Measurements from ENCODE around the gene SPTBN5.

The SPTBN5 gene

DNA sequence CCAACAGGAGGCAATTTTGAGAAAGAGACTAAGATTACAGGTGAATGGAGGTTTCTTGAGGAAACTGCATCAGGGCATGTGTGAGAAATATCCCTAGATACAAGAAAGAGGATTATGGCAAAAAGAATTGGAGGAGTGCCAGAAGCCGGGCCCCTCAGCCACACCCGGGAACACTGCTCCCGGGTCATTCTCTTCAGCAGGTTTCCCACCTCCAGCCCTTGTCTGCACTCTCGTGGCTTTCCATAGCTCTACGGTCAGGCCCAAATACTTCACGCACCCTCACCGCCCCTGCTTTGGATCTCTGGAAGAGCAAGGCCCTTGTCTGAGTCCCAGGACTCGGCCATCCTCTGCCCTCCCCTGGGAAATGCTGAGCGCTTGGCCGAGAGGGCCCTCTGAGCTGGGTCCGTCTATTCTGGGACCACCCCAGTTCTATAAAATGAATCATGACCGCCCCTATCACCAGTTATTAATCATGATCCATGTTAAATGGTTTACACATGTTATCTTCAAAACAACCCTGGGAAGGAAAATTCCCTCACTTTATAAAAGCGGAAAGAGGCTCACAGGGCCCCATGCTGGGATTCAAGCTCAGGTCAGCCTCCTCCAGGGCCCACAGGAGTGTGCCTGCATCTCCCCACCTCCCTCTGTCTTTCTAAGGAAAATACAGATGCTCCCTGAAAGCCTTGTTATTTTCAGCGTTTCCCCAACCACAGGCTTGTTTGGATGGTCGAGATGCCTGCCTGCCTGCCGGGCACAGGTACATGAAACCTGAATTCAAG is 38.8 kb upstream of the SPTBN5 start:
- TF ChIP-seq, protein P1, sequence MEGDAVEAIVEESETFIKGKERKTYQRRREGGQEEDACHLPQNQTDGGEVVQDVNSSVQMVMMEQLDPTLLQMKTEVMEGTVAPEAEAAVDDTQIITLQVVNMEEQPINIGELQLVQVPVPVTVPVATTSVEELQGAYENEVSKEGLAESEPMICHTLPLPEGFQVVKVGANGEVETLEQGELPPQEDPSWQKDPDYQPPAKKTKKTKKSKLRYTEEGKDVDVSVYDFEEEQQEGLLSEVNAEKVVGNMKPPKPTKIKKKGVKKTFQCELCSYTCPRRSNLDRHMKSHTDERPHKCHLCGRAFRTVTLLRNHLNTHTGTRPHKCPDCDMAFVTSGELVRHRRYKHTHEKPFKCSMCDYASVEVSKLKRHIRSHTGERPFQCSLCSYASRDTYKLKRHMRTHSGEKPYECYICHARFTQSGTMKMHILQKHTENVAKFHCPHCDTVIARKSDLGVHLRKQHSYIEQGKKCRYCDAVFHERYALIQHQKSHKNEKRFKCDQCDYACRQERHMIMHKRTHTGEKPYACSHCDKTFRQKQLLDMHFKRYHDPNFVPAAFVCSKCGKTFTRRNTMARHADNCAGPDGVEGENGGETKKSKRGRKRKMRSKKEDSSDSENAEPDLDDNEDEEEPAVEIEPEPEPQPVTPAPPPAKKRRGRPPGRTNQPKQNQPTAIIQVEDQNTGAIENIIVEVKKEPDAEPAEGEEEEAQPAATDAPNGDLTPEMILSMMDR (IDR thresholded peaks at IDR 0.05; ENCODE audit: low read depth, low read length, missing control alignments) = no peak
- no peak overlapping the region for H3K4me3 ChIP-seq (replicated peaks; ENCODE audit: low read depth, low read length)
- DNase-seq (ENCODE audit: extremely low read depth, low read depth) = no peak

GRCh38 chr15:41932101-41932500 is 38.2 kb upstream of the SPTBN5 start:
- H3K4me3 ChIP-seq (replicated peaks; ENCODE audit: low read depth, low read length) = no peak overlapping the region
- DNase-seq (ENCODE audit: extremely low read depth, low read depth) = no peak
- TF ChIP-seq, protein P1 (IDR thresholded peaks at IDR 0.05; ENCODE audit: low read depth, low read length, missing control alignments) = no peak

DNA sequence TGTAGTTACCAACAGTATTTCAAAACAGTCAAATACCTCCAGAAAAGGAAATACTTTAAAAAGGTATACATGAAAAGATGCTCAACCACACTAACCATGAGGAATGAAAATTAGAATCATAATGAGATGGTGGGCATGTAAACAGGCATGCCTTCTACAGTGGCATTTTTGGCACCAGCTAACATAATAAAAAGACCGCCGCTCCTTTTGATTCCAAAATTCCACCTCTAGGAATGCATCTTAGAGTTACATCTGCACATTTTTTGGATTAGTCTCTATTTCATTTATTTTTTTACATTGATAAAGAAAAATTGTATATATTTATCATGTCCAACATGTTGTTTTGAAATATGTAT is 37.0 kb upstream of the SPTBN5 start:
- DNase-seq (ENCODE audit: extremely low read depth, low read depth) = no peak
- TF ChIP-seq, protein P1 (IDR thresholded peaks at IDR 0.05; ENCODE audit: low read depth, low read length, missing control alignments) = no peak
- H3K4me3 ChIP-seq (replicated peaks; ENCODE audit: low read depth, low read length) = no peak overlapping the region

DNA sequence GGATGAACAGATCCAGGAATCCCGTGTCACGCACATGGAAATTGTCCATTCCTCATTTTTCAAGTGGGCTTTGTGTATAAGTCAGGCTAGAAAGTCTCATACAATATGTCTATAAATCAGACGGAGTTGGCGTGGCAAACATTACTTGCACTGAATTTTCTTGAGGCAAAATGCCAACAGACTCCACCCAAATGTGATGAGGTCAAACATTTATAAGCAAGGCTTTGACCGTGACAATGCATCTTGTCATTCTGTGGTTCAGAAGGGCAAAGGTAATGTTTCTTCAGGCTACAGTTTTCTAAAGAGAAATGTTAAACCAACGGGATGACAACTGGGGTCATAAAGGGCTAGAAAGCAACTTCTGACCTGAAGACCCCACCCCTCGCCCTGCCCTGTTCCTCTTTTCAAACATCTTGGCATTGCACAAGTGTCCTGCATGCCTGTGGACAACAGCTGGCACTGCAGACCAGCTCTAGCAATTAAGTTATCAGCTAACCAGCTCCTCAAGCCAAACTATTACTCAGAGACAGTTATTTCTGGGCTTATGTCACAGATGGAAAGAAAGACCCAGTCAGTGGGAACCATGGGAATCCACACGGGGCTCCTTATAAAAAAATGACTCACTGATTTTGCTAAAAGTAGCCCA is 36.5 kb upstream of the SPTBN5 start:
- H3K4me3 ChIP-seq (replicated peaks; ENCODE audit: low read depth, low read length) = no peak overlapping the region
- peak; percentile 85 for DNase-seq (ENCODE audit: extremely low read depth, low read depth)
- TF ChIP-seq, protein P1 (IDR thresholded peaks at IDR 0.05; ENCODE audit: low read depth, low read length, missing control alignments) = peak; percentile 6

DNA sequence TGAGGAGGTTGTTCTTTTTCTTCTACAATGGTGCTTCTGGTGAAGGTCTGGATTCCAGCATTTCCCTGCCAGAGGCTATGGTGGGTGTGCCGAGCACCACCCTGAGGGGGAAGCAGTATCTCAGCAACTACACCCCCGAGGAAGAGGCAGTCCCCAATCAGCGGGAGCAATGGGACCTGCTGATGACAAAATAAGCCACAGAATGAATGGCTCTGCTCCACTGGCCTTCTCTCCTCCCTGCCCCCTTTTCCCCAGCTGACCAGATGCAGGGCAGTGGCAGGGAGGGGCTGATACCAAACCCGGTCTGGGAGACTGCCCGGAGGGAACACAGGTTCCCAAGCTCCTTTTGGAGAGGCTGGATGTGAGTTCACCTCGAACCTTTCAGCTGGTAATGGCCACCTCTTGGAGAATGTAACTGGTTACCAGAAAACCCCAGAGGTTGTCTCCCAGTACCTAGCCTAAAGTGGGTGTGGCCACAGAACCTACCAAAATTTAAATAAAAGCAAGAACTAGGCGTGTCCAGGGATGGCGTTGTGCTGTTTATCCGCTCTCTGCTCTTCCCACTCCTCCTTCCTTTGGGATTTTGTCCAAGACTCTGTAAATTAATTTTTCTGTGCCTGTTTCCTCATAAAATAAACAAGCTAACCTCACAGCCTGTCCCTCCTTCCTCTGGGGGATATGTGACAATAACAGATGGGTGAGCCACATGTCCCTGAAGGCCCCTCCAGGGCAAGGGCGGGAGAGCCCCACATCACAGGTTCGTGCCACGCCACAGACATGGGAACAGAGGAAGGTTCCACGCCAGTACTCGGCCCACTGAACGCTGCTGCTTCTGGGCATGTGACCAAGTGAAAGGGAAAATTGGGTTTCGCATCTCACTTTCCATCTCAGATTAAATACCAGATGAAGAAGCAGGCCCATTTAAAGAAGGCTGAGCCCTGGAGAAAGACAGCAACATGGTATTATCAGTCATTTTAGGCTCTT is 35.1 kb upstream of the SPTBN5 start:
- no peak for DNase-seq (ENCODE audit: extremely low read depth, low read depth)
- no peak overlapping the region for H3K4me3 ChIP-seq (replicated peaks; ENCODE audit: low read depth, low read length)
- TF ChIP-seq, protein P1 (IDR thresholded peaks at IDR 0.05; ENCODE audit: low read depth, low read length, missing control alignments) = no peak

DNA sequence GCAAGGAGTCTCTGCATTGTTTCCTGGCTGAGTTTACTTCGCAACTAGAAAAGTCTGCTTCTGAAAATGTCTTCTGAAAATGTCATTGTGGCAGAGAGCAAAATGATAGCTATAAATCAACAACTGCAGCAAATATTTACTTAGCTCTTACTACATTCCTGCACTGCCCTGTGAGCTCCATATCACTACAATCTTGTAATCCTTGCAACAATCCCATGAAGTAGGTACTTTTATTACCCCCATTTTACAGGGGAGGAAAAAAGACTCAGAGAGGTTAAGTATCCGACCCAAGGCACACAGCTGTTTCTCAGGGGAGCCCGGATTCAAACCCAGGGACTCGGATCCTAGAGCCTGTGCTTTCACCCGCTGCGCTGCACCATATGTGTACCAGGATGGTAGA is 34.2 kb upstream of the SPTBN5 start:
- TF ChIP-seq, protein P1 (IDR thresholded peaks at IDR 0.05; ENCODE audit: low read depth, low read length, missing control alignments) = no peak
- no peak overlapping the region for H3K4me3 ChIP-seq (replicated peaks; ENCODE audit: low read depth, low read length)
- DNase-seq (ENCODE audit: extremely low read depth, low read depth) = no peak
